ENCODE measurements around the gene SMDT1.

SMDT1 gene

DNA sequence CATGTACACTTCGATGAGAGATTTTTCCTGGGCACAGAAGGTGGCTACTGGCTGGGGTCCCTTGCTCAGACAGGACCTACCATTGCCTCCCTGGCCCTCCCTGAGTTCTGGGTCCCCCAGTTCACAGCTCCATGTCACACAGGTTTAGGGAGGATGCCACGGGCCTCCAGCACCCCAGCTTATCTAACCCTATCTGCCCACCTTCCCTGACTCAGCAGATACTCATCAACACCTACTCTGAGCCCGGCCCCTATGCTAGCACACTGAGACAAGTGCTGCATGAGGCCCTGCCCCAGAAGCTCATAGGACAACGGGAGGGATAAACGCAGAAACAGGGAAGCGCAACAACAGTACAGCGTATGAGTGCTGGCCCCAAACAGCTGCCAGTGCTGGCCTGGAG is 18.5 kb upstream of the SMDT1 start:
- no peak overlapping the region for H3K4me3 ChIP-seq (ENCODE audit: insufficient read depth, low read depth, low read length, poor library complexity, severe bottlenecking)
- peaks cover 9% of the 10 kb centered on the region for H3K9me3 ChIP-seq (ENCODE audit: control insufficient read depth, low read length)
- peaks cover 47% of the 10 kb centered on the region for H3K36me3 ChIP-seq (ENCODE audit: control insufficient read depth, insufficient read depth, low read length)
- DNase-seq: no peak
- no peak overlapping the region for H3K27ac ChIP-seq (ENCODE audit: insufficient read depth, low read length, poor library complexity, severe bottlenecking)
- H3K4me1 ChIP-seq (ENCODE audit: control insufficient read depth, insufficient read depth, low read length, poor library complexity, severe bottlenecking): no peaks in the 10 kb centered on the region
- H3K27me3 ChIP-seq (replicated peaks; ENCODE audit: control insufficient read depth, insufficient read depth, low read length, poor library complexity, severe bottlenecking): no peaks in the 10 kb centered on the region

DNA sequence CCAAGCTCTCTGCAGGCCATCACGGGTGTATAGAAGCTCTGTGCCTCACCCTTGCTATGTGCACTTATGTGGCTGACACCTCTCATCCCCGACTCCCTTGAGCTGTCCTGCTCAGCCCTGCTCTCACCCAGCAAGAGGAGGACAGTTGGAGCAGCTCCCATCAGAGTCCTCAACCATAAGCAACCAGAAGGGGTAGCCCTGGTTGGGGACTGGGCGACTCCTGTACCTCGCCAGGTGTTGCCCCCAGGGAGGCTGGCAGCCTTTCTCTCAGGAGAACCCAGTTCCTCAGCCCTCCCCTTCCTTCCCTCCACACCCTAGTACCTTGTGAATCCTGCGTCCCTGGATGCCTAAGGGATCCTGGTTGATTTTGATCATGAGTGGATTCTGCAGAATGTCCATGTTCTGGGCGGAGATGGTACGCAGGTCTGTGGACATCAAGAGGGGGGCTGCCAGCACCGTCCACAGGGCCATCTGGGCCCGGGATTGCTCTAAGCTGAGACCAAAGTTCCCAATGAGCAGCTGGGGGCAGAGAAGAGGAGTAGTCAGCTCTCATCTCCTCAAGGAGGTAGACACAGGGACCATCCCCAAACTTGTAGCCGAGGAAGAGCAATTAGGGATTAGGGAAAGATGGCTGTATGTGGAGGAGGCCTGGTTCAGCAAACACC is 16.9 kb upstream of the SMDT1 start:
- Histone ChIP-seq H3K4me1 (ENCODE audit: control insufficient read depth, insufficient read depth, low read length, poor library complexity, severe bottlenecking) (no peaks in the 10 kb centered on the region), H3K36me3 (ENCODE audit: control insufficient read depth, insufficient read depth, low read length) (peaks cover 60% of the 10 kb centered on the region), H3K27ac (ENCODE audit: insufficient read depth, low read length, poor library complexity, severe bottlenecking) (no peak overlapping the region), H3K9me3 (ENCODE audit: control insufficient read depth, low read length) (no peaks in the 10 kb centered on the region), H3K4me3 (ENCODE audit: insufficient read depth, low read depth, low read length, poor library complexity, severe bottlenecking) (no peak overlapping the region), H3K27me3 (replicated peaks; ENCODE audit: control insufficient read depth, insufficient read depth, low read length, poor library complexity, severe bottlenecking) (no peaks in the 10 kb centered on the region)
- no peak for DNase-seq

DNA sequence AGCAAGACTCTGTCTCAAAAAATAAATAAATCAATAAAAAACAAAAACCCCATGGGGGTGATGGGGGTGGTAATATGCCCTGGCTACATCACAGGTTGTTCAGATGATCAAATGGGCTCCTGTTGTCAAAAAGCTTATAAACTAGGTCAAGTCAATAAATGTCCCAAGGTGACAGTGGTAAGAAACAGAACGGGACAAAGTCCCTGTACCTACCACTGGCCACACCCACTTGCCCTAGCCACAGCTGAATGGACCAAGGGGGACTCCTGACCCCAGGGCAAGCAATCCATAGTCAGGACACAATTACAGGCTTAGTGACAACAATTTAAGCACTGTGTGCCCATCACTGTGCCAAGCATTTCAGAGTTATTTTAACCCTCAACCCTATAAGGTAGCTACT is 14.9 kb upstream of the SMDT1 start:
- no peak for DNase-seq
- Histone ChIP-seq H3K27me3 (replicated peaks; ENCODE audit: control insufficient read depth, insufficient read depth, low read length, poor library complexity, severe bottlenecking) (no peaks in the 10 kb centered on the region), H3K4me1 (ENCODE audit: control insufficient read depth, insufficient read depth, low read length, poor library complexity, severe bottlenecking) (peaks cover under 1% of the 10 kb centered on the region), H3K9me3 (ENCODE audit: control insufficient read depth, low read length) (no peaks in the 10 kb centered on the region), H3K36me3 (ENCODE audit: control insufficient read depth, insufficient read depth, low read length) (peaks cover 50% of the 10 kb centered on the region), H3K27ac (ENCODE audit: insufficient read depth, low read length, poor library complexity, severe bottlenecking) (no peak overlapping the region), H3K4me3 (ENCODE audit: insufficient read depth, low read depth, low read length, poor library complexity, severe bottlenecking) (no peak overlapping the region)

DNA sequence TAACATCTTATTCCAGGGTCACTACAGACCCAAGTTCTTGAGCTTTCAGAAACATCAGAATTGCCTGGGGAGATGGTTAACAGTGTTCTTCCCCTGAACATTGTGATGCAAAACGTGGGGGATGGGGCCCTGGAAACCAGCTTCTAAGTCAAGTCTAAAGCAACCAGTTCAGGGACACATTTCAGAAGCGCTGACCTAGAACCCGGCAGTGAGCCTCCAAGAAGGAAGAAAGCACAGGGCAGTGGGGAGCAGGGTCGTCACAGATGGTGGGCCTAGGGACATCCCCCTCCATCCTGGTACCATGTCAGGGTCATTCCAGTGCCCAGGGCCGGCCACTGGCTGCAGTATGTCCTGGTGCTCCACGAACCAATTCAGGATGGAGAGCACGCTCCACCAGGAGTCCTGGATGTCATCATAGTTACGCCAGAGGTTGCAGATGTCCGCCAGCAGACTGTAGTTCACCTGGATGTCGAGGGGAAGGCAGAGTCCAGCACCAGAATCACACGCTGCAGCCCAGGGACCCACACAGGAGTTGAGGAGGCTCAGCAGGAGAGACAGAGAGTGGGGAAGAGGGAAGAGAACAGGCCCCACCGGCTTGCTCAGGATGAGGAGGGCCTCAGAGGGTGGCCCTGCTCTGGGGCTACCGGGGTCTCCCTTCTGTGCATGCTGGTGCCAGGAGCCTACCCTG is 13.9 kb upstream of the SMDT1 start:
- Histone ChIP-seq H3K27ac (ENCODE audit: insufficient read depth, low read length, poor library complexity, severe bottlenecking) (no peak overlapping the region), H3K36me3 (ENCODE audit: control insufficient read depth, insufficient read depth, low read length) (peaks cover 40% of the 10 kb centered on the region)
- DNase-seq: no peak

DNA sequence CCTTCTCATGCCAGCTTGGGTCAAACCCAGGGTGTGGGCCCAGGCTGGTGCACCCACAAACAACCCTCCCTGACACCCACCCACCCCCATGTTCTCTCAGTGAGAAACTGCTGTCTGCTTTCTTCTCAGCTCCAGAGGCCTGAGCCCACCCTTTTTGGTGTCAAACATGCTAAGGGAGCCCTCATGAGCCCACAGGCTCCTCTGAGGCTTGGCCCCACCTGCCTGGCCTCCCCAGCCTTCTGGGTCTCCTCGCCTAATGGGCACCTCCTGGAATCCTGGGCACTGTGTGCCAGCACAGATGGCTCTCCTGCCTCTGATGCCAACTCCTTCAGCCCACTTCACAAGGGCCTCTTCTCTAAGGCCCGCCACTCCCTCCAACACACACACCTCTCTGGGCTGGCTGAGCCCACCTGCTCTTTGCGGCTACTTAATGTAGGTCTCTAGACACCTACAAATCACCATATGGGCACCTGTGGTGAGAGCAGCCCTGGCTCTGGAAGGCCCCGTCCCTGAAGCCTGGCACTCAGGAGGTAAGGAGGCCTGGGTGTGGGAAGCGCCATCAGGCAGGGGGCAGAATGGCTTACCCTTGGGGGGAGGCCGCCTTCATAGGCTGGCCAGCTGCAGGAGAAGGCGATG is 13.3 kb upstream of the SMDT1 start:
- Histone ChIP-seq H3K27ac (ENCODE audit: insufficient read depth, low read length, poor library complexity, severe bottlenecking) (no peak overlapping the region), H3K36me3 (ENCODE audit: control insufficient read depth, insufficient read depth, low read length) (peaks cover 34% of the 10 kb centered on the region), H3K9me3 (ENCODE audit: control insufficient read depth, low read length) (no peaks in the 10 kb centered on the region), H3K4me1 (ENCODE audit: control insufficient read depth, insufficient read depth, low read length, poor library complexity, severe bottlenecking) (peaks cover 9% of the 10 kb centered on the region), H3K4me3 (ENCODE audit: insufficient read depth, low read depth, low read length, poor library complexity, severe bottlenecking) (no peak overlapping the region), H3K27me3 (replicated peaks; ENCODE audit: control insufficient read depth, insufficient read depth, low read length, poor library complexity, severe bottlenecking) (no peaks in the 10 kb centered on the region)
- no peak for DNase-seq

More for the DNA sequence above, 13.9 kb upstream of the SMDT1 start:
- Histone ChIP-seq H3K4me3 (ENCODE audit: insufficient read depth, low read depth, low read length, poor library complexity, severe bottlenecking) (no peak overlapping the region), H3K27me3 (replicated peaks; ENCODE audit: control insufficient read depth, insufficient read depth, low read length, poor library complexity, severe bottlenecking) (no peaks in the 10 kb centered on the region), H3K9me3 (ENCODE audit: control insufficient read depth, low read length) (no peaks in the 10 kb centered on the region), H3K4me1 (ENCODE audit: control insufficient read depth, insufficient read depth, low read length, poor library complexity, severe bottlenecking) (peaks cover 6% of the 10 kb centered on the region)

DNA sequence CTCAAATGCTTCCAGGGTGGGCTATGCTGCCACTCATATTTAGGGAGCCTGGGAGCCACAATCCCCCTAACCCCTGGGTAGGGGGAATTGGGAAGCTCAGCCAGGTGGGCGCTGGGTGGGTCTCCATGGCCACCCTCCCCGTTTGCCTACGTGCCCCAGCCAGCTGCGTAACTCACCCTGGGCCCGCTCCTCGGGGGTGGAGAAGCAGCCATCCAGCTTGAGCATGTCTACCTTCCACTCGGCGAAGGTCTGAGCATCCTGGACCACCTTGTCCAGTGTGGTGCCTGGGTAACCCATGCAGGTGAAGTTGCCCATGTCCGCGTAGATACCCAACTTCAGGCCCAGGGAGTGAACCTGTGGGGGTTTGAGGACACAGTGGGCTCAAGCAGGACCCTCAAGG is 12.6 kb upstream of the SMDT1 start:
- H3K27me3 ChIP-seq (replicated peaks; ENCODE audit: control insufficient read depth, insufficient read depth, low read length, poor library complexity, severe bottlenecking): no peaks in the 10 kb centered on the region
- no peaks in the 10 kb centered on the region for H3K9me3 ChIP-seq (ENCODE audit: control insufficient read depth, low read length)
- H3K36me3 ChIP-seq (ENCODE audit: control insufficient read depth, insufficient read depth, low read length): peaks cover 33% of the 10 kb centered on the region
- no peak overlapping the region for H3K27ac ChIP-seq (ENCODE audit: insufficient read depth, low read length, poor library complexity, severe bottlenecking)
- no peak overlapping the region for H3K4me3 ChIP-seq (ENCODE audit: insufficient read depth, low read depth, low read length, poor library complexity, severe bottlenecking)
- DNase-seq: no peak
- H3K4me1 ChIP-seq (ENCODE audit: control insufficient read depth, insufficient read depth, low read length, poor library complexity, severe bottlenecking): peaks cover 13% of the 10 kb centered on the region

DNA sequence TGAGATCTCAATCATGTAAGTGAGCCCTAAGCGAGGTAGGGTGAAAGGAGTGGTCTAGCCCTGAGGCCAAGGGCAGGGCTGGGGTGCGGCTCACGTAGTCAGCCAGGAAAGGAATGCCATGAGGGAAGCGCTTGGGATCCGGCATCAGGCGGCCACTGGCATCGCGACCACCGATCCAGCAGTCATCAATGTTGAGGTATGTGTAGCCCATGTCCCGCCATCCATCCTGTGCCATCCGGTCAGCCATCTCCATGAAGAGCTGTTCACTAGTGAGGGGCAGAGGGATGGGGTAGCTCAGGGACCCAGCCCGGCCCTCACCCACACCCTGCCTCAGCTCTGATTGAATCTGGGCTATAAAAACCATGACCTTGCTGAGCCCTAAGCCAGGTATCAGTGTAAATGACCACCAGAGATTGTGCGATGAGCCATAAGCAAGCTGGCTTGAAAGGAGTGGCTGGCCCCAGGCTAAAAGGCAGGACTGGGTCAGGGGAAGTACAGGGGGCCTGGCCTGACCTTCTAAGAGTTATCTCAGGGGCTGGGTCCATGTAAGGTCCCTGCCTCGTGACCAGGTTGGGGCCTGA is 11.7 kb upstream of the SMDT1 start:
- no peaks in the 10 kb centered on the region for H3K9me3 ChIP-seq (ENCODE audit: control insufficient read depth, low read length)
- no peak overlapping the region for H3K27ac ChIP-seq (ENCODE audit: insufficient read depth, low read length, poor library complexity, severe bottlenecking)
- peaks cover 29% of the 10 kb centered on the region for H3K36me3 ChIP-seq (ENCODE audit: control insufficient read depth, insufficient read depth, low read length)
- H3K4me1 ChIP-seq (ENCODE audit: control insufficient read depth, insufficient read depth, low read length, poor library complexity, severe bottlenecking): peaks cover 13% of the 10 kb centered on the region
- H3K27me3 ChIP-seq (replicated peaks; ENCODE audit: control insufficient read depth, insufficient read depth, low read length, poor library complexity, severe bottlenecking): no peaks in the 10 kb centered on the region
- H3K4me3 ChIP-seq (ENCODE audit: insufficient read depth, low read depth, low read length, poor library complexity, severe bottlenecking): no peak overlapping the region
- no peak for DNase-seq

DNA sequence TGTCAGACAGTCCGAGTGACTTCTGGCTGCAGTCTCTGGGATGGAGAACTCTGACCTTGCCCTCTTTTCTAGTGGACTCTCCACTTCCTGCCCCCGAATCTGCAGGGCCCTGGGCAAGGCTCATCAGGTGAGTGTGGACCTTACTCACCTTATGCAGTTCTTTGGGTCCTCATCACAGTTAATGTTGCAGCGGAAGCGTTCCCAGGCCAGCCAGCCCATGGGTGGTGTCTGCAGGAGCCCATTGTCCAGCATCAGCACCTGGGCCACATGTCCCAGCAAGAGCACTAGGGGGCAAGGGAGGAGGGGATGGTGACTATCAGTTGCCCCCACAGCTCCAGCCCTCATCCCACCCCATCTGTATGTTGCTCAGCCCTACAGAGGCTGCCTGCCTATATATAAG is 11.2 kb upstream of the SMDT1 start:
- no peak overlapping the region for H3K4me3 ChIP-seq (ENCODE audit: insufficient read depth, low read depth, low read length, poor library complexity, severe bottlenecking)
- H3K4me1 ChIP-seq (ENCODE audit: control insufficient read depth, insufficient read depth, low read length, poor library complexity, severe bottlenecking): peaks cover 13% of the 10 kb centered on the region
- no peaks in the 10 kb centered on the region for H3K27me3 ChIP-seq (replicated peaks; ENCODE audit: control insufficient read depth, insufficient read depth, low read length, poor library complexity, severe bottlenecking)
- H3K27ac ChIP-seq (ENCODE audit: insufficient read depth, low read length, poor library complexity, severe bottlenecking): no peak overlapping the region
- peaks cover 24% of the 10 kb centered on the region for H3K36me3 ChIP-seq (ENCODE audit: control insufficient read depth, insufficient read depth, low read length)
- no peak for DNase-seq
- H3K9me3 ChIP-seq (ENCODE audit: control insufficient read depth, low read length): no peaks in the 10 kb centered on the region

DNA sequence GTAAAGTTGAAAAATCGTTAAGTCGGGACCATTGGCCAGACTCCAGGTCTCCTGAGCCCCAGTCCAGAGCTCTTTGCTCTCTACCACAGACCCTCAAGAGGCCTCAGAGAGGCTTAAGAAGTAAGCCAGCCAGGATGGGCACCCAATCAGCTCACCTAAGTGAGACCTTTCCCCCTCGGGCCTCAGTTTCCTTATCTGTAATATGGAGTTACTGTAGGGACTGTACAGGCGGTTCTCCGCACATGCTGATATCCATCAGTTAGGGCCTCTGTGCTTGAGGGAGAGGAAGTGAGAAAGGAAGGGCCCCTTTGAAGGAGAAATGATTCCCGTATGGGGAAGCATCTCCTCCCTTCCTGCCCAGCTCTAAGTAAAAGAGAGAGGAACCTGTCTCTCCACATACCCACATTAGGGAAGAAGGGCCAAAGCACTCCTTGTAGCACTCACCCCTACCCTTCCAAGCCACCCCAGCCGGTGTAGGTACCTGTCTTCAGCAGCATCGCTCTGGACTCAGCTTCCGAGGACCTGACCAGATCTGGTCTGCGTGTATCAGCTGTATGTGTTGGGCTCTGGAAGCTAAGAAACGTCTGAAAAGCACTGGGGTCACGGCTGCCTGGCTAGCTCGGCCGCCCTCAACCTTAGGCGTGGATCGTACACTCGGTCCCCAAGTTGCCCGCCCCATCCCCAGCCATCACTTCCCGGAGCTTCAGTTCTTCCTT is 9.5 kb upstream of the SMDT1 start:
- H3K9me3 ChIP-seq (ENCODE audit: control insufficient read depth, low read length): no peaks in the 10 kb centered on the region

More for the DNA sequence above, 9.5 kb upstream of the SMDT1 start:
- Histone ChIP-seq H3K27me3 (replicated peaks; ENCODE audit: control insufficient read depth, insufficient read depth, low read length, poor library complexity, severe bottlenecking) (no peaks in the 10 kb centered on the region), H3K27ac (ENCODE audit: insufficient read depth, low read length, poor library complexity, severe bottlenecking) (peak overlapping the region; percentile 66), H3K36me3 (ENCODE audit: control insufficient read depth, insufficient read depth, low read length) (peaks cover 24% of the 10 kb centered on the region), H3K4me1 (ENCODE audit: control insufficient read depth, insufficient read depth, low read length, poor library complexity, severe bottlenecking) (peaks cover 27% of the 10 kb centered on the region), H3K4me3 (ENCODE audit: insufficient read depth, low read depth, low read length, poor library complexity, severe bottlenecking) (peak overlapping the region; percentile 63)
- no peak for DNase-seq
